NT2/D1 (cell line): Measurements from ENCODE around the gene SLC39A6.

ENCODE experiments used
- SUZ12 ChIP-seq: IDR thresholded peaks from 2 replicates; pipeline ENCODE4 v1.6.1; 2011; ENCODE audit not compliant: insufficient read length, insufficient read depth; ENCODE audit errors: extremely low read depth
- YY1 ChIP-seq: IDR thresholded peaks from 2 replicates; pipeline ENCODE4 v1.6.1; 2011; ENCODE audit not compliant: insufficient read length, insufficient read depth
- ZNF274 ChIP-seq: IDR thresholded peaks from 2 replicates; pipeline ENCODE4 v1.6.1; 2011; ENCODE audit warnings: mild to moderate bottlenecking, low read depth, low read length

GRCh38 chr18:36075862-36076587 is 53.1 kb downstream of the SLC39A6 start:
- TF ChIP-seq YY1 (no peak), SUZ12 (no peak), ZNF274 (no peak)
